Endothelial cell of umbilical vein (primary cell): ENCODE results near the gene NRCAM. TPM values are rescaled to one million over a fixed set of nuclear protein-coding genes. Genes with fewer than 3 reads are reported as not detected.

Experiments
- BruUV-seq: library from RNA; stranded (reverse); fragments of 400-500 nt; replicated peaks from 2 replicates; lab custom pipeline; 2021; lab: Mats Ljungman, UMichigan
- CTCF ChIA-PET: fragments of 300-600, 350-600 bp; sonication (Branson Sonifier 250); formaldehyde crosslinking; loops from one replicate; lab custom pipeline; 2021; ENCODE audit warnings: antibody characterized with exemption, inconsistent platforms; lab: Charles Lee
- POLR2A ChIA-PET: fragments of 300-600, 350-600 bp; sonication (Branson Sonifier 250); formaldehyde crosslinking; loops from one replicate; lab custom pipeline; 2021; ENCODE audit warnings: antibody characterized with exemption, inconsistent platforms; lab: Charles Lee
- DNase-seq: peaks from one replicate; pipeline ENCODE4 v3.0.0-alpha.2; 2011; ENCODE audit warnings: low read depth, low spot score
- FAIRE-seq: peaks from 2 replicates; lab custom pipeline; 2011; peaks lifted over from hg19 to GRCh38; lab: Jason Lieb, UNC
- H2AFZ ChIP-seq: 2 replicates; pipeline ENCODE4 v1.6.0; 2012; ENCODE audit warnings: low read depth, low read length, control low read depth, inconsistent platforms
- H3K27ac ChIP-seq: 2 replicates; pipeline ENCODE4 v1.5.1; 2011; ENCODE audit warnings: low read depth, mild to moderate bottlenecking, control low read depth, low read length, moderate library complexity; ENCODE audit not compliant: insufficient read depth
- H3K27me3 ChIP-seq, 2 experiments: 2 replicates each; pipeline versions ENCODE4 v1.6.0 to v1.6.1; 2011; ENCODE audit warnings: low read length in 2 of 2, mixed read lengths in 1 of 2; ENCODE audit not compliant: control insufficient read depth in 2 of 2, insufficient read depth in 2 of 2
- H3K36me3 ChIP-seq, 2 experiments: 2 replicates in 1 of 2; 3 replicates in 1 of 2; pipeline ENCODE4 v1.5.1; 2011; ENCODE audit warnings: low read length in 2 of 2, mild to moderate bottlenecking in 1 of 2, moderate library complexity in 1 of 2; ENCODE audit not compliant: control insufficient read depth in 2 of 2, insufficient read depth in 2 of 2; ENCODE audit errors: extremely low read depth in 1 of 2
- H3K4me1 ChIP-seq: 3 replicates; pipeline ENCODE4 v1.5.1; 2011; ENCODE audit warnings: mild to moderate bottlenecking, low read length; ENCODE audit not compliant: control insufficient read depth, insufficient read depth; ENCODE audit errors: extremely low read depth
- H3K4me2 ChIP-seq: 2 replicates; pipeline ENCODE4 v1.6.1; 2011; ENCODE audit warnings: low read length, control low read depth, mixed read lengths; ENCODE audit not compliant: insufficient read depth
- H3K4me3 ChIP-seq, 3 experiments: fragments of 200-600 bp in 1 of 3; sonication (generic), shearing (Covaris generic) in 1 of 3; replicated peaks in 1 of 3; 2 replicates each; pipeline ENCODE4 v1.5.1; 2011 to 2016; ENCODE audit warnings: control low read depth in 3 of 3, low read length in 3 of 3, mild to moderate bottlenecking in 2 of 3, inconsistent platforms in 1 of 3, low read depth in 1 of 3, moderate library complexity in 1 of 3; ENCODE audit not compliant: insufficient read depth in 1 of 3
- H3K79me2 ChIP-seq: 2 replicates; pipeline ENCODE4 v1.6.0; 2012; ENCODE audit warnings: low read length, inconsistent platforms; ENCODE audit not compliant: control insufficient read depth, insufficient read depth
- H3K9ac ChIP-seq: replicated peaks from 2 replicates; pipeline ENCODE3; 2011; ENCODE audit warnings: low read length, control low read depth; ENCODE audit not compliant: insufficient read depth; ENCODE audit errors: extremely low read depth
- H3K9me1 ChIP-seq: replicated peaks from 3 replicates; pipeline ENCODE4 v1.6.0; 2011; ENCODE audit warnings: mild to moderate bottlenecking, low read length; ENCODE audit not compliant: control insufficient read depth, insufficient read depth; ENCODE audit errors: extremely low read depth
- H3K9me3 ChIP-seq: replicated peaks from 2 replicates; pipeline ENCODE4 v1.5.1; 2012; ENCODE audit warnings: low read length, inconsistent platforms; ENCODE audit not compliant: control insufficient read depth, insufficient read depth
- H4K20me1 ChIP-seq: replicated peaks from 2 replicates; pipeline ENCODE3; 2011; ENCODE audit warnings: mild to moderate bottlenecking, low read length; ENCODE audit not compliant: control insufficient read depth, insufficient read depth; ENCODE audit errors: extremely low read depth
- CTCF ChIP-seq, 2 donors: IDR thresholded peaks; 1 replicate in 1 of 2; 2 replicates in 1 of 2; pipeline ENCODE4 v1.5.1; 2011; ENCODE audit warnings: low read length in 2 of 2, mild to moderate bottlenecking in 2 of 2, moderate library complexity in 2 of 2, control low read depth in 1 of 2, inconsistent platforms in 1 of 2, low read depth in 1 of 2; ENCODE audit not compliant: insufficient read depth in 1 of 2; ENCODE audit errors: extremely low read depth in 1 of 2
- EZH2 ChIP-seq: IDR thresholded peaks from 2 replicates; pipeline ENCODE4 v1.6.1; 2012; ENCODE audit warnings: borderline replicate concordance, low read depth, mild to moderate bottlenecking, moderate library complexity, low read length, inconsistent platforms; ENCODE audit not compliant: severe bottlenecking
- FOS ChIP-seq: IDR thresholded peaks from 2 replicates; pipeline ENCODE4 v1.6.1; 2011; ENCODE audit warnings: mild to moderate bottlenecking, low read length, moderate library complexity, borderline replicate concordance; ENCODE audit not compliant: insufficient read depth
- GATA2 ChIP-seq: IDR thresholded peaks from 2 replicates; pipeline ENCODE4 v1.7.0; 2011; ENCODE audit warnings: low read depth, mild to moderate bottlenecking, moderate library complexity, mixed read lengths, low read length; ENCODE audit not compliant: insufficient read length, insufficient read depth
- JUN ChIP-seq: IDR thresholded peaks from 2 replicates; pipeline ENCODE4 v1.6.1; 2011; ENCODE audit warnings: borderline replicate concordance, low read depth; ENCODE audit not compliant: insufficient read length, insufficient read depth
- MAX ChIP-seq: IDR thresholded peaks from 2 replicates; pipeline ENCODE4 v1.6.1; 2011; ENCODE audit not compliant: insufficient read depth, insufficient read length
- MYC ChIP-seq: IDR thresholded peaks from one replicate; pipeline ENCODE4 v1.6.1; 2011; ENCODE audit warnings: mild to moderate bottlenecking, low read depth, low read length
- POLR2A ChIP-seq: IDR thresholded peaks from 2 replicates; pipeline ENCODE4 v1.6.1; 2012; ENCODE audit warnings: low read depth, mild to moderate bottlenecking, control low read depth, low read length
- POLR2AphosphoS5 ChIP-seq: IDR thresholded peaks from 2 replicates; pipeline ENCODE4 v1.6.1; 2012; ENCODE audit warnings: low read depth, mild to moderate bottlenecking, control low read depth, low read length, moderate library complexity; ENCODE audit not compliant: insufficient read depth
- dilution Hi-C: fragments of 300-500 bp; cut with MboI; formaldehyde crosslinking; loops from one replicate; pipeline ENCODE4 v1.15.0; 2019; ENCODE audit warnings: low sequenced_read_pairs; ENCODE audit not compliant: extremely low pct_ligation_motif_present
- intact Hi-C: fragments of 100-400 bp; cut with micrococcal nuclease; formaldehyde crosslinking; loops from one replicate; pipeline ENCODE4 v1.10.0; 2022
- polyA plus RNA-seq, 4 experiments: library from polyadenylated mRNA; depleted of rRNA in 3 of 4; stranded (reverse) in 3 of 4; unstranded in 1 of 4; fragments of >200 nt; gene quantifications; 2 replicates each; pipeline versions ENCODE4 v1.2.1 to v1.2.3, GENCODE V29; 2011 to 2012; ENCODE audit warnings: missing spikeins in 1 of 4
- total RNA-seq: library from RNA; stranded (reverse); gene quantifications from 2 replicates; pipeline ENCODE4 v1.2.3, GENCODE V29; 2021

The NRCAM gene
- total and polyA plus RNA-seq, 2 donors (not counting 3 experiments of a cell fraction or from before 2014, with no cell fraction given), result 26.0 to 47.6 TPM

- POLR2A ChIA-PET, result interaction anchor here (1.1 kb wide), 1 partner anchor 15 kb away, joined by 3 read pairs; no protein-coding TSS in a partner anchor
- dilution Hi-C loops, result no loop called here
- no peak overlapping the region for H2AFZ ChIP-seq
Observed at GRCh38 chr7:108468246-108468645, 12.0 kb upstream of the NRCAM start.

More at GRCh38 chr7:108468246-108468645, 12.0 kb upstream of the NRCAM start:
- no peaks in the 10 kb centered on the region for H3K79me2 ChIP-seq
- DNase-seq (no peak), FAIRE-seq (no peak)
- CTCF ChIA-PET, result interaction anchor here (0.8 to 2.5 kb wide), 7 partner anchors 9 to 287 kb away, joined by 3 to 10 read pairs (median 4); partner anchors contain the start of gene NRCAM
- H3K27ac ChIP-seq, result no peak overlapping the region
- no peak overlapping the region for H3K4me3 ChIP-seq
- H4K20me1 ChIP-seq, result no peaks in the 10 kb centered on the region
- H3K4me1 ChIP-seq, result peaks cover 2% of the 10 kb centered on the region
- intact Hi-C loops, result no loop called here
- no peaks in the 10 kb centered on the region for H3K9me3 ChIP-seq
- H3K9me1 ChIP-seq, result no peaks in the 10 kb centered on the region
- BruUV-seq, result no TSS peak
- no peak overlapping the region for H3K4me2 ChIP-seq
- TF ChIP-seq CTCF (IDR thresholded peaks at IDR 0.05; ENCODE audit: extremely low read depth in 1 of 2, insufficient read depth in 1 of 2, low read depth in 1 of 2, low read length in 2 of 2) (no peak), MAX (no peak), MYC (no peak), FOS (no peak), EZH2 (no peak), POLR2AphosphoS5 (no peak), GATA2 (no peak), JUN (no peak), POLR2A (no peak)
- no peak overlapping the region for H3K9ac ChIP-seq
- peaks cover 0 to 3% of the 10 kb centered on the region in 2 experiments for H3K36me3 ChIP-seq
- no peaks in the 10 kb centered on the region for H3K27me3 ChIP-seq
